ENCODE measurements around the gene SHANK3. TPM values are rescaled to one million over a fixed set of nuclear protein-coding genes. Genes with fewer than 3 reads are reported as not detected.

The SHANK3 gene
- total and polyA plus RNA-seq, 2 donors (not counting 1 experiment from before 2014, with no cell fraction given) = not detected

DNA sequence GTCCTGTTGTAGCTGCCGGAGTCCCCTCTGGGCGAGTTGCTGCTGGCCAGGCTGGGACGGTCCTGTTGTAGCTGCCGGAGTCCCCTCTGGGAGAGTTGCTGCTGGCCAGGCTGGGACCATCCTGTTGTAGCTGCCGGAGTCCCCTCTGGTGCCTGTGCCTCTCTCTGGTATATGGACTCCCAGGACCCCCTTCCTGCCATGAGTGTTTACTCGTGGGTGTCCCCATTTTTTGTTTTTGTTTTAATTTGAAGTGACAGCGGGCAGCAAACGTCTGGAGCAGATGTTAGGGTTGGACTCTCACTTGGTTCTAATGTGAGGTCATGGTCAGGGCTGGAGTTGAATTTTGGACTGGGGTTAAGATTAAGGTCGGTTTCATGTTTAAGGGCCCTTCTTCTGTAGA lies 14.2 kb downstream of the SHANK3 start:
- no peaks in the 10 kb centered on the region for H3K79me2 ChIP-seq (ENCODE audit: control insufficient read depth, insufficient read depth, low read length)
- H3K4me1 ChIP-seq (ENCODE audit: control insufficient read depth in 2 of 2, insufficient read depth in 2 of 2, low read length in 2 of 2) = no peaks in the 10 kb centered on the region
- H3K4me2 ChIP-seq (replicated peaks; ENCODE audit: low read depth, low read length, poor library complexity, severe bottlenecking) = no peak overlapping the region
- 63% methylated on average over 8 of the region's 9 CpGs for WGBS (ENCODE audit: insufficient coverage)
- H3K4me3 ChIP-seq (ENCODE audit: control extremely low read depth in 1 of 5, extremely low read depth in 1 of 5, insufficient read depth in 1 of 5, low read depth in 2 of 5, low read length in 4 of 5) = no peak overlapping the region
- TF ChIP-seq EZH2 (IDR thresholded peaks at IDR 0.05; ENCODE audit: borderline replicate concordance, insufficient read depth, low read depth, low read length, poor library complexity, severe bottlenecking) = no peak
- TF ChIP-seq, protein P1, sequence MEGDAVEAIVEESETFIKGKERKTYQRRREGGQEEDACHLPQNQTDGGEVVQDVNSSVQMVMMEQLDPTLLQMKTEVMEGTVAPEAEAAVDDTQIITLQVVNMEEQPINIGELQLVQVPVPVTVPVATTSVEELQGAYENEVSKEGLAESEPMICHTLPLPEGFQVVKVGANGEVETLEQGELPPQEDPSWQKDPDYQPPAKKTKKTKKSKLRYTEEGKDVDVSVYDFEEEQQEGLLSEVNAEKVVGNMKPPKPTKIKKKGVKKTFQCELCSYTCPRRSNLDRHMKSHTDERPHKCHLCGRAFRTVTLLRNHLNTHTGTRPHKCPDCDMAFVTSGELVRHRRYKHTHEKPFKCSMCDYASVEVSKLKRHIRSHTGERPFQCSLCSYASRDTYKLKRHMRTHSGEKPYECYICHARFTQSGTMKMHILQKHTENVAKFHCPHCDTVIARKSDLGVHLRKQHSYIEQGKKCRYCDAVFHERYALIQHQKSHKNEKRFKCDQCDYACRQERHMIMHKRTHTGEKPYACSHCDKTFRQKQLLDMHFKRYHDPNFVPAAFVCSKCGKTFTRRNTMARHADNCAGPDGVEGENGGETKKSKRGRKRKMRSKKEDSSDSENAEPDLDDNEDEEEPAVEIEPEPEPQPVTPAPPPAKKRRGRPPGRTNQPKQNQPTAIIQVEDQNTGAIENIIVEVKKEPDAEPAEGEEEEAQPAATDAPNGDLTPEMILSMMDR (IDR thresholded peaks at IDR 0.05) = no peak
- H3K9me3 Mint-ChIP-seq (ENCODE audit: insufficient read depth) = no peaks in the 10 kb centered on the region
- H3K27ac ChIP-seq (ENCODE audit: low read length in 2 of 2) = no peak overlapping the region
- no peak overlapping the region for H3K9ac ChIP-seq (ENCODE audit: low read length)
- DNase-seq = no peak
- peaks cover 8% of the 10 kb centered on the region for H3K27me3 Mint-ChIP-seq
- H3K36me3 ChIP-seq (replicated peaks in 1 of 2; ENCODE audit: control extremely low read depth in 1 of 2, control insufficient read depth in 1 of 2, extremely low read depth in 1 of 2, insufficient read depth in 2 of 2, low read length in 1 of 2) = no peaks in the 10 kb centered on the region
- no peaks in the 10 kb centered on the region for H3K27me3 ChIP-seq (replicated peaks in 1 of 4; ENCODE audit: control extremely low read depth in 1 of 4, control insufficient read depth in 3 of 4, insufficient read depth in 4 of 4, low read length in 3 of 4)
- no peak for ATAC-seq (ENCODE audit: low read depth)
- no peak overlapping the region for H3K4me3 Mint-ChIP-seq
- peaks cover 5% of the 10 kb centered on the region for H3K4me1 Mint-ChIP-seq
- H3K27ac Mint-ChIP-seq = no peak overlapping the region
- intact Hi-C loops (cut with micrococcal nuclease) = no loop called here
- H2AFZ ChIP-seq (ENCODE audit: insufficient read depth, low read depth, low read length, poor library complexity, severe bottlenecking) = peak overlapping the region; percentile 33
- H4K20me1 ChIP-seq (ENCODE audit: control insufficient read depth, insufficient read depth, low read length, poor library complexity, severe bottlenecking) = no peaks in the 10 kb centered on the region
- H3K9me3 ChIP-seq (ENCODE audit: control extremely low read depth in 1 of 3, control insufficient read depth in 2 of 3, insufficient read depth in 1 of 3, low read length in 2 of 3) = peaks cover 0 to 5% (median 0%) of the 10 kb centered on the region in 3 donors
- ChIA-PET POLR2A (no interaction called here), CTCF (no interaction called here)

DNA sequence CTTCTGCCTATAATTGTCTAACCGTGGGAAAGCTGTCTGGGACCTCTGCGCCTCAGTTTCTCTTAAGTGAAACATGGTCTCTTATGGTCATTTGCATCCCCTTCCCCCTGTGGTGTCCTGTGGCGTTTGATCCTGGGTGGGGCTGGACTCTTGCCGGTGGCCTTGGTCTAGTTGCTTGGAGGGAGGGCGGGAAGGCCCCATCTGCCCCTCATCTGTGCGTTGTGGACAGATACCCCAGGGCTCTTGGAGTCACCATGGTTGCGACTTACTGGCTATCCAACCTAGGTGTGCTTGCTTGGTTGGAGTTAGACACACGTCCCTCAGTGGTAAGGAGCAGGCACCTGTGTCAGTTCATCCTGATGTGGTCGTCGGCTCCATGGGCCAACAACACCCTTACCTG lies 15.2 kb downstream of the SHANK3 start:
- 92% methylated on average over 7 of the region's 10 CpGs for WGBS (ENCODE audit: insufficient coverage)
- no peak overlapping the region for H3K27ac ChIP-seq (ENCODE audit: low read length in 2 of 2)
- H2AFZ ChIP-seq (ENCODE audit: insufficient read depth, low read depth, low read length, poor library complexity, severe bottlenecking) = no peak overlapping the region
- no peaks in the 10 kb centered on the region for H4K20me1 ChIP-seq (ENCODE audit: control insufficient read depth, insufficient read depth, low read length, poor library complexity, severe bottlenecking)
- Mint-ChIP-seq H3K4me3 (no peak overlapping the region), H3K9me3 (ENCODE audit: insufficient read depth) (no peaks in the 10 kb centered on the region), H3K4me1 (peaks cover 5% of the 10 kb centered on the region), H3K27me3 (peaks cover 8% of the 10 kb centered on the region), H3K27ac (no peak overlapping the region)
- no peak overlapping the region for H3K9ac ChIP-seq (ENCODE audit: low read length)
- ATAC-seq (ENCODE audit: low read depth) (no peak), DNase-seq (no peak)
- no peaks in the 10 kb centered on the region for H3K4me1 ChIP-seq (ENCODE audit: control insufficient read depth in 2 of 2, insufficient read depth in 2 of 2, low read length in 2 of 2)
- CTCF ChIA-PET = no interaction called here
- intact Hi-C loops (cut with micrococcal nuclease) = no loop called here
- no peaks in the 10 kb centered on the region for H3K27me3 ChIP-seq (replicated peaks in 1 of 4; ENCODE audit: control extremely low read depth in 1 of 4, control insufficient read depth in 3 of 4, insufficient read depth in 4 of 4, low read length in 3 of 4)
- H3K79me2 ChIP-seq (ENCODE audit: control insufficient read depth, insufficient read depth, low read length) = no peaks in the 10 kb centered on the region
- TF ChIP-seq, protein P1 (IDR thresholded peaks at IDR 0.05) = no peak
- no peak for TF ChIP-seq EZH2 (IDR thresholded peaks at IDR 0.05; ENCODE audit: borderline replicate concordance, insufficient read depth, low read depth, low read length, poor library complexity, severe bottlenecking)
- H3K36me3 ChIP-seq (replicated peaks in 1 of 2; ENCODE audit: control extremely low read depth in 1 of 2, control insufficient read depth in 1 of 2, extremely low read depth in 1 of 2, insufficient read depth in 2 of 2, low read length in 1 of 2) = no peaks in the 10 kb centered on the region
- POLR2A ChIA-PET = no interaction called here
- H3K9me3 ChIP-seq (ENCODE audit: control extremely low read depth in 1 of 3, control insufficient read depth in 2 of 3, insufficient read depth in 1 of 3, low read length in 2 of 3) = peaks cover 0 to 11% (median 0%) of the 10 kb centered on the region in 3 donors
- no peak overlapping the region for H3K4me2 ChIP-seq (replicated peaks; ENCODE audit: low read depth, low read length, poor library complexity, severe bottlenecking)
- H3K4me3 ChIP-seq (ENCODE audit: control extremely low read depth in 1 of 5, extremely low read depth in 1 of 5, insufficient read depth in 1 of 5, low read depth in 2 of 5, low read length in 4 of 5) = no peak overlapping the region
